Limb (tissue), 2 donors: ENCODE results near the gene EED.
"Not testable (repeated sequence)": the region's sequence is repeated elsewhere in the genome, so short reads cannot be mapped to it uniquely, and the experiment has no call there.

ENCODE experiments used
- DNase-seq, 2 donors: peaks; one replicate each; pipeline ENCODE4 v3.0.0-alpha.2; 2016; ENCODE audit errors: extremely low spot score in 2 of 2

Gene EED

DNA sequence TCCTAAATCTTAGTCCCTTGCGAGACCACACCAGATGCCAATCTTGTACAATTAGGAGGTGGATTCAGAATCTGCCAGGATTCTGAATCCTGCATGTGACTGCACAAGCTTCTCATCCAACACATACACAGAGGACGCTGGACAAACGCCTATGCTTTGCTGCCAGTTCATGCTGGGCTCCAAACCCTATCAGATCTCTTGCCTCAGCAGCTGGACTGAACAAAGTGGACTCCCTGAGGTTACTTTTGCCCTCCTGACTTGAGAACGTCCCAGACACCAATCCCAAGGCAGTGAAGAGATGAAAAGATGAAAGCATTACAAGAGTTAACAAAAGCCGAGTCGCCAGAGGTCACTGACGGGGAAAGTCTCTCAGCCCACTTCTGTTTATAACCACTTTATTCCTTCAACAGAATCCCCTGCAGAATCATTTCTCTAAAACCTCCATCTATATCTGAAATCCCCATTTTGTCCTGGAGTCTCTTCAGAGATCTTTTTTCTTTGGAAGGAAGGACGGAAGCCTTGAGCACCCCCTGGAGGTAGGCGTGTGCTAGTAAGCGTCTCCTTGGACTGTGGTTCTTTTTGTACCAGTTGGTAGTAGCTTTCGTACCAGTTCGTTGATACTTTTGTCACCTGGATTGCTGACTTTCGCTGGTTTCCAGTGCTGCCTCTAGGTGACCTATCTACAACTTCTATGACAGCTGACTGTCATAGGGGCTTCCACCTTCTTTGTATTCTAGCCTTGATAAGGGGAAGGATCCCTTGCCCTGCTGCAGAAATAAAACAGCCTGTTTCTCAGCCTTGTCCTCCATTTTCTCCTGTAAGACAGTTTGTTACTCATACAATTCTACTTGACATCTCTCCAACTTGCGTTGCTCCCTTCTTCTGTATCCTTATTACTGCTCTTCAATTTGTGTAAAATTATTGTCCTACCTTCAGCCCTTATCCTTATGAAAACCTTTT, 26.1 kb upstream of the EED start:
- peak; percentile 70 to 73 for DNase-seq

DNA sequence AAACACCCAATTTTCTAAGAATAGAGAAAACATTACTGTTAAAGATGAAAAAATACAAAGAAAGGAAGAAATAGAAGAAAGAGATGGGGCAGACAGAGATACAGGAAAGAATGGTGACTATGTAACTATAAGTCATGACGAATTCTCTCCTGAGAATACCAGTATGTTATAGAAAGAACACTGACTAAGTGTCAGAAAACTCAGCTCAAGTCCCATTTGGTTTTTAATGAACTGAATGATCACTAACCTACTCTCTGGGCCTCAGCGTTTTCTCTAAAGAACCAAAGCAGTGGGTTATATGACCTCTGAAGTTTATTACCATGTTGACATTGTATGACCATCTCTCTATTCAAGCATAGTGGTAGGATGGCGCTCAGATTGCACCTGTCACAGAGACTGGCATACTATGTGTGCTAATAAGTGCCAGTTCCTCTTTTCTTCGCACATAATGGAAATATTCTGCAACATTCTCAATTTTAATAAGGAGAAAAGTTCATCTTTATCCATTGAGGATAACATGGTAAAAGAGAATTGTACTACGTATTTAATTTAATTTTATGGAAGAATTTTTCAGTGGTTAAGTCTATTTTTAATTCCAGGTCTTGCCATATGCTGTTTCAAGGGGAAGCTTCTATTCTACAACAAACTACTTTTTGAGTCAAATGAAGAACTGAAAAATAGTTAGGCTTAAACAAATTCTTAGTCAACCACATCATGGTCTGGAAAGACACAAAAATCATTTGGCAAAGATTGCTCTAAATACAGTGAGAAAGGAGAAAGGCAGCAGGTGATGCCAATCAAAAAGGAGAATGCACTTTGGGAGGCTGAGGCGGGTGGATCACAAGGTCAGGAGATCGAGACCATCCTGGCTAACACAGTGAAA, 25.0 kb upstream of the EED start:
- no peak for DNase-seq

DNA sequence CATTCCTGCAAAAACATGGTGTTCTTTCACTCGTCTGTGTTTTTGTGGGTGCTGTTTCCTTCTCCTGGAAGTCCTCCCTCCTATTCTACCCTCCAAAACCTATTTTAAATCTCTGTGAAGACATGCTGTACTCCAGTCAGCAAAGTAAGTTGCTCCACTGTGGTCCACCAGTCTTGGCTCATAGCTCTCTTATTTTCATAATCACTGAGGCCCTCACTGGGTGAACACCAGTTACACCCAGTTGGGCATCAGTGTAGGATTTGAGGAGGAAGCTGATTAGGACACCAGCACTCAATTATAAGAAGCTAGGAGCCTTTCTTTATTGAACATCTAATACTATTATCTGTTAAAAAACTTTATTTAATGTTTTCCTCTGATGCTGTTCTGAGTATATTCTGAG, 23.9 kb upstream of the EED start:
- DNase-seq, result no peak

DNA sequence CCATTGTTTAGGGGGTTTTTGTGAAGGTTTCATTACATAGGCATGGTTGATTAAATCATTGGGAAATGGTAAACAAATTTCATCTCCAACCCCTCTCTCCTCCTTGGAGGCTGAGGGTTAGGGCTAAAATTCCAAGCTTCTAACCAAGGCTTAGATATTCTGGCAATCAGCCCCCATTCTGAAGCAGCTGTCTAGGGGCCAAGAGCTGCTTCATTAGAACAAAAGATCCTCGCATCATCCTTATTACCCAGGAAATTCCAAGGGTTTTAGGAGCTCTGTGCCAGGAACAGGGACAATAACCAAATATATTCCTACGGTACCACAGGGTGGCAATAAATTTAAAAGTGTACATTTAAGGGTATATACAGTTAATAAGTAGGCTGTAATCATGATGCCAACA, 22.5 kb upstream of the EED start:
- no peak for DNase-seq

DNA sequence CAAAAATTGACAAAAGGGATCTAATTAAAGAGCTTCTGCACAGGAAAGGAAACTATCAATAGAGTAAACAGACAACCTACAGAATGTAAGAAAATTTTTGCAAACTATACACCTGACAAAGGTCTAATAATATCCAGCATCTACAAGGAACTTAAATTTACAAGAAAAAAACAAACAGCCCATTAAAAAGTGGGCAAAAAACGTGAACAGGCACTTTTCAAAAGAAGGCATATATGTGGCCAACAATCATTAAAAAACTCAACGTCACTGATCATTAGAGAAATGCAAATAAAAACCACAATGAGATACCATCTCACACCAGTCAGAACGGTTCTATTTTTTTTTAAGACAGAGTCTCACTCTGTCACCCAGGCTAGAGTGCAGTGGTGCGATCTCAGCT, 20.0 kb upstream of the EED start:
- DNase-seq, result not testable (repeated sequence)

DNA sequence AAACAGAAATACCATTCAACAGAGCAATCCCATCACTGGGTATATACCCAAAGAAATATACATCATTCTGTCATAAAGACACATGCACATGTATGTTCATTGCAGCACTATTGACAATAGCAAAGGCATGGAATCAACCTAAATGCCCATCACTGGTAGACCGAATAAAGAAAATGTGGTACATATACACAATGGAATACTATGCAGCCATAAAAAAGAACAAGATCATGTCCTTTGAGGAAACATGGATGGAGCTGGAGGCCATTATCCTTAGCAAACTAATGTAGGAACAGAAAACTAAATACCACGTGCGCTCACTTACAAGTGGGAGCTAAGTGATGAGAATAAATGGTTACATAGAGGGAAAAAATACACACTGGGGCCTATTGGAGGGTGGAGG, 19.2 kb upstream of the EED start:
- not testable (repeated sequence) for DNase-seq

DNA sequence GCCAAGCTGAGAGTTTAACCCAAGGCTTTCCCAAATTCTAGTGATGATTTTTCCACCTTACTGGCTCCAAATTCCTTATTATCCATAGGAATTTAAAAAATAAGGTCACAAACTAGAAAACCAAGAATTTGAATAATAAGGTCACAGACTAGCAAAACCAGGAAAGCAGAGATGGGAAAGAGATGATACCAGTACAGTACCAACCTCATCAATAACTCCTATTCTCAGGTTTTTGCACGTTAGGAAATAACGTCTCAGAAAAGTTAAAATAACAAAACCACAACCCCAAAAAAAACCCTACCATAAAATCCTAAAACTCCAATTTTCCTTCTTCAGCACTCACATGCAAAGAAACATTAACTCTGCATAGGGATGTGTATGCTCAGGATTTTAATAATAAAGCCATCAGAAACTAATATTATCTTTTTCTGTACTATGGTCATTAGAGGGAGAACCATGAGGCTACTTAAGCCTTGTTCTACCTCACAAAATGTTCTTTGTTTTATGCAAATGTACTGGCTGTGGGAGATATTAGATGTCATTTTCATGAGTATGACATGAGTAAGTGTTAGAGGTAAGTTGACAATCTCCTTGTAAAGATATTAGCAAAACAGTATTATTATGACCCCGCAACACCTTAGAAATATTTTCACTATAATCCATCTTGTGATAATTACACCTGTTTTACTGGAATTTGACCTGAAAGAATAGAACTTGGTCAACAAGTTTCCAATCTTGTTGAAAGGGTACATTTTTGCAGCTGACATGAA, 16.1 kb upstream of the EED start:
- DNase-seq, result no peak

DNA sequence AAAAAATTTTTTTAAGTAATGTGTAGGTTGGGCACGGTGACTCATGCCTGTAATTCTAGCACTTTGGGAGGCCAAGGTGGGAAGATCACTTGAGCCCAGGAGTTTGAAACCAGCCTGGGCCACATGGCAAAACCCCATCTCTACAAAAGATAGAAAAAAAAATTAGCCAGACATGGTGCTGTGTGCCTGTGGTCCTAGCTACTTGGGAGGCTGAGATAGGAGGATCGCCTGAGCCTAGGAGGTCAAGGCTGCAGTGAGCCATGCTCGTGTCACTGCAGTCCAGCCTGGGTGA, 15.6 kb upstream of the EED start:
- not testable (repeated sequence) for DNase-seq

DNA sequence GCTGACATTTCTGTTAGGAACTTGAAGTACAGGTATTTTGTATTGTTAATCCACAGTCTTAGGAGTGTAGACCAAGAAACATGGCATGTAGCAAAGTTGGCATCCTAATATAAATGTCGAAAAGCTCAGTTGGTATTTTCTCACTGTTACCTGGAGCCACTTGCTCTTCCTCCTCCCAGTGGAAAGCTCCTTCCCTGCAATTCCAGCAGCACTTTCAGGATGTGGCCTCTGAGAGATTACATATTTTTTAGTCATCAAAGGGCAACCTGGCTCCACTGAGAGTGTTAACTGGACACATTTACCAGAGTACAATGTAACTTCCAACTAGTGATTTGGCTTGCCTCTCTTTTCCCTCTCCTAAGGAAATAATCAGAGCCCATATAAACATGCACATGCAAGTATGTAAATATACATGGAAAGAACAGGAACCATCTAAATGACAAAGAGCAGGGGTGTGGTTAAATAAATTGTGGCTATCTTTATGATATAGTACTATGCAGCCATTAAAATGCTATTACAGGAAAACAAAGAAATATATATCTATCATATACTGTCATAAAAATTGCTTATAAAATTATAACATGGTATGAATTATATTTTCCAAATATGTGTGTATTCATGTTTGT, 14.3 kb upstream of the EED start:
- no peak for DNase-seq

DNA sequence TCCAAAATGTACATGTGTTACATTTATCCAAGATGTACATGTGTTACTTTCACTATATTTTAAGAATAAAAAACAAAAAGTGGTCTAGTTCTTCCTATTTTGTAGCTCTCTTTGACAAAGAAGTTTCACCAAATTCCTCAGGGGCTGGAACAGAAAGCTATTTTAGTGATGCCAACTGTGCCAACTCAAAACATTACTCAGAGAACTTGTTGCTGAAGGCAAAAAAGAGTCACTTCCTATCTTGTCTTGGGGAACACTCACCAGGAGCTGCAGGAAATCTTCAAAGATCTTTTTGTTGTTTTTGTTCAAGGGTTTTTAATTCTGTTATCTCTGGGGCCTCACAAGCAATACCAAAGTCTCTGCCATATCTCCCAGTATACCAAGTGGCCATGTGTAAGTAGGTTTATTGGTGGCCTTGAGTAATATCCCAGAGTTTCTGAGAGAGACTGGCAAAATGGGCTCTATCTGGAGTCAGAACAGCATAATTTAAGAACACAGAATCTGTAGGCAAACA, 13.6 kb upstream of the EED start:
- DNase-seq, result no peak

DNA sequence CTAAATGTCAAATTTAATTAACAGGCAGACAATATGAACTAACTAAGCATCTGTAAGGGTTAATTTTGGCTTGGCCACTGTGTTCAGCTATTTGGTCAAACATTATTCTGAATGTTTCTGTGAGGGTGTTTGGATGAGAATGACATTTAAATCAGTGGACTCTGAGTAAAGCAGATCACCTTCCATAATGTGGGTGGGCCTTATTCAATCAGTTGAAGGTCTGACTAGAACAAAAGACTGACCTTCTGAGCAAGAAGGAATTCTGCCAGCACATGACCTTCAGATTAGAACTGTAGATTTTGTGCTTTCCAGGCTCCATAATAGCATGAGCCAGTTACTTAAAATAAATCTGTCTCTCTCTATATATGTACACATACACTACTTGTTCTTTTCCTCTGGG, 12.0 kb upstream of the EED start:
- DNase-seq, result no peak

DNA sequence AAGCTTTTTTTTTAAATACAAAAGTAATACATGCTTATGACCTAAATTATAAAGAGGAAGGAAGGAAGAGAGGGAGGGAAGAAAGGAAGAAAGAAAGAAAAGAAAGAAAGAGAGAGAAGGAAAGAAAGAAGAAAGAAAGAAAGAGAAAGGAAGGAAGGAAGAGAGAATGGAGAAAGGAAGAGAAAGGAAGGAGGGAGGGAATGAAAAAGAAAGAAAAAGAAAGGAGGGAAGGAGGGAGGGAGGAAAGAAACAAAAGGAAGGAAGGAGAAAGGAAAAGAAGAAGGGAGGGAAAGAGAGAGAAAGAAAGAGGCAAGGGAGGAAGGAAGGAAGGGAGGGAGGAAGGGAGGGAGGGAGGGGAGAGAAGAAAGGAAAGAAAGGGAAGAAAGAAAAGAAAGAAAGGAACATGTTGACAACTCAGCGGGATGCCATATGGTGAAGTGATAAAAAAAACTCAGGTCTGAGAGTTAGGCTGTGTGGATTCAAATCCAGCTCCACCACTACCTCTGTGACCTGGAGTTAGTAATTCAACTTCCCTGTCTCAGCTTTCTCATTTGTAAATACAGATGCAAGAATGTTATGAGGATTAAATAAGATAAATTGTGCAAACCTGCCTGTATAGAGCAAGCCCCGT, 9.6 kb upstream of the EED start:
- no peak for DNase-seq

DNA sequence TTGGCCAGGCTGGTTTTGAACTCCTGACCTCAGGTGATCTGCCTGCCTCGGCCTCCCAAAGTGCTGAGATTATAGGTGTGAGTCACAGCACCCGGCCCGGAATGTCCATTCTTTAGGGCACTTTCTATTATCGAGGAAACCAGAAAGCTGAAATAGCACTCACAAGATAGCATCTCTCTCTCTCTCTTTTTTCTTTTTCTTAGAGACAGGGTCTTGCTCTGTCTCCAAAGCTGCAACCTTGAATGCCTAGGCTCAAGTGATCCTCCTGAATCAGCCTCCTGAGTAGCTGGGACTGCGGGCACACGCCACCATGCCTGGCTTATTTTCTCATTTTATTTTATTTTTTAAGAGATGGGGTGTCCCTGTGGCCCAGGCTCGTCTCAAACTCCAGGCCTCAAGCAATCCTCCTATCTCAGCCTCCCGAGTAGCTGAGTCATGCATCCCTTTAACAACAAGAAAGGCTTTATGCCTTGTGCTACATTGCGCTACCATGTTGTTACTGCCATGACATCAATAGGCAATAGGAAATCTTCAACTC, 7.2 kb upstream of the EED start:
- DNase-seq, result no peak

DNA sequence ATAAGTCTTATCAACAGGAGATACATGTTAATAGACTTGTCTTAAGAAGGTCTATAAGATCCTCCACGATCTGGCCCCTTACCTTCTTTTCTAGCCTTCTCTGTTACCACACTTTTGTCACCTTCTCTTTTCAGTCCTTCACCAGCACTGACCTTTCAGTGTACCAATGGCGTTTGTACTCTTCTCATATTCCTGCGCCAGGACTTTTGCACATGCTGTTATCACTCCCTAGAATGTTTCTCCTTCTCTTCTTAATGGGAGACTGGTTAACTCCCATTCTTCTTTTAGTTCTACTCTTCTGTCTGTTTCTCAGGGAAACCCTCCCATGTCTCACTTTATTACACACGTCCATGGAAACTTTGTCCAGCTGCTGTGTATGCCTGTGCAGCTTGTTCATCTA, 4.4 kb upstream of the EED start:
- no peak for DNase-seq

DNA sequence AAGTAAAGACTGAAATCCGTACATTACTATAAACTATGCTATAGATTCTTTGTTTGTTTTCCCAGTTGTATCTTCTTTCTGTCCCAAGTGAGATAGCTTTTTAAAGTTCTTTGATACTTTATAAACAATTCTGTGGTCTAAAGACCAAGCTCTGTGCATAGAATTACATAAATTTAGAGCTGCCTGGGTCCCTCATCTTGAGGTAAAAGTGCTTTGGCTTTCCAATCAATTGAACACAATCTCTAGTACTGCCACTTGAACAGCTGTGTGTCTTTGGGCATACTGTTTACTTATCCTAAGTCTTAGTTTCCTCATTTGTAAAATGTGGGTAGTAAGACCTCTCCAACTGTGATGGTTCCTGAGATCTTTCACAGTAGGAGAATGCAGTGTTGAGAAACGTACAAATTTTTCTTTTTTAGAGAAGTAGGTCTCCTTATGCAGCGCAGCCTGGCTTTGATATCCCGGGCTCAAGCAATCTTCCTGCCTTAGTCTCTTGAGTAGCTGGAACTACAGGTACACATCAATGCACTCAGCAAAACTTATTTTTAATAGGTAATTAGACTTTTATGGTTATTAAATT, 2.5 kb upstream of the EED start:
- DNase-seq, result no peak

DNA sequence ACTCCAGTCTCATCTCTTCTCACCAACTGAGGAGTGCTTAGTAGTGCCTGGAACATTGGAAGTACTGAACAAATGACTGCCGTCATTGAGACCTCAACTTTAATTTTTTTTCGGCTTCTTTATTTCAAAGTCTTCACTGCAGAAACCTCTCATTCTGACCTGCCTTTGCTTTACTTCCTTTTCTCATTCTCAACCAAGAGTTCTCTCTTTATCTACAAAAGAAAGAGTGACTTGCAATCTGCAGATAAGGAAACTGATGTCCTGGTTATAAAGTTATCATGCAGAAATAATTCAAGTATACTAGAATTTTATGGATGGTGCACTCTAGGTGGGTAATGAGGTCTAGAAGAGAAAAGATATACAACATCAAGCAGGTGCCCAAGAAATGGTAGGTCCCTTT, 1.2 kb upstream of the EED start:
- no peak for DNase-seq

DNA sequence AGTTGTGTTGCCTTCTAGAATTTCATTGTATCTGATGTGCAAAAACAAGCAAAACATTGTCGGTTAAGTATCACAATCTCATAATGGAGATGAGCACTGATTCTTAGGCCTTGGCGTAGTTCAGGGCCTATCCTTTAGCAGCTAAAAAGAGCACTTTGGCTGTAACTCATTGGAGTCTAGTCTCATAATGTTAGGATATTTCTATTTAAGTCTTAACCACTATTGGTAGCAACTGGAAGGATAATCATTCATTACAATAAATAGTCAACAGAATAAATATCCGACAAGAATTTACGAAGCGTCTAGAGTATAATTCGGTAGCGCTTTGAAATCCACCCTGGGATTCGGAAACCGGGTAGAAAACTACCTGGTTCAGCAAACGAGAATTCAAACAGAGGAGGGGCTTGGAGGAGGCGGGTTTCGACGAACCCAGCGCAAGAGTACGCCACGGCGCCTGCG, 461 bp upstream of the EED start:
- peak in 1 of 2 donors; percentile 91 for DNase-seq

DNA sequence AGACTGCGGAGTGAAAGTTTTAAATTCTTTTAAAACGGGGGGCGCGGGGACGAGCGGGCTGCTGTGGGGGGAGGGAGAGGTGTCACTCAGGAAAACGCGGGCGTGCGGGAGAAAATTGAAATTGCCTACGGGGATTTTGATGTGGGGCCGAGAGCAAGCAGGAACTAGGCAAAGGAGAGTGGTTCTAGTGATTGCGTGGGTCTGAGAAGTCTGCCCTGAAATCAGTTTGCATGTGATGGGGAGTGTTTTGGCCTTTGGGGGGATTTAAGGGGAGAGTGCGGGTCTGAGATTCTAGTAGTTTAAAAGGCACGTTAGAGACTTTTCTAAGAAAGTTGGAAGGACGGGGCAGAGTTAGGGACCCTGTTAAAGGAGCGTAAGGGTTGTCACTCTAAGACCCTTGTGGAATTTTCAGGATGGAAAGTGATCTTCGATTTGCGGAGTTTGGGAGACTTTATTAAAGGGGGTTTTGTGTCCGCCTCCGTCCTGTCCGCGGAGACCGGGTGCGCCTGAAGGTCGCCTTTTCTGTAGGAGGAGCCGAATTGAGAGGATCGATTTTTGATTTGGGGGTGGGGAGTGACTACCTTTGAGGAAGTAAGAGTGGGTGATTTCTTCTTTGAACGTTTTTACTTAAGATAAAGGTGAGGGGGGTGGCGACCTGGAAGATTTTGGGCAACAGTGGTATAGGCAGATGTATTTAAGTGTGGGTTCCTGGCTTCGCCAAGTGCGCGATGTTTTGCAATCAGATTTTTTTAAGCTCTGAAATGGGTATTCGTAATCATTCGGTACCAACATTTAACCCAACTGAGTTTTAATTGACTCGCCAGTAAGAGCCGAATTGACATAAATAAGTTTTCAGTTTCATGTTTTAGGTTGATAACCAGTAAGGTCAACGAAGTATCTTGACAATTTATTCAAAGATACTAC, 1.1 kb downstream of the EED start:
- no peak for DNase-seq

DNA sequence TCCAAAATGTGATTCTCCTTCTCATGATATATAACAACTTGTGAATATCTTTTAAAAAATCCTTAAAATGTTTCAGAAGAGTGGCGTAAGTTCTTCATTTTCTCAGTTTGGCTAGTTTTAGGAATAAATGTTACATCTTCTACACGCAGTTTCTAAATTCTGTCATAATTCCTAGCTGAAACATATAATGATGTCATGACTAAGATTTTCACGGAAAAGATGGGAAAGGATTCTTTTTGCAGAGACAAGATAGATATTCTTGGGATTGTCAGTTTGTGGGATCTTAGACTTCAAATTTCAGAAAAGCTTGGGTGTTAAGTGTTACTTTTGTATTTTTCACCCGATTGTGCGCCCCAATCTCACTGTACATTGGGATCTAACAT, 1.7 kb downstream of the EED start:
- no peak for DNase-seq
